ENCODE measurements around the gene CEACAM4. TPM values are rescaled to one million over a fixed set of nuclear protein-coding genes. Genes with fewer than 3 reads are reported as not detected.

Gene CEACAM4
- total and polyA plus RNA-seq, 2 donors (not counting 1 experiment from before 2014, with no cell fraction given) = not detected

GRCh38 chr19:41621226-41621625 lies 5.6 kb downstream of the CEACAM4 start:
- Histone ChIP-seq H3K27ac (ENCODE audit: insufficient read depth, low read length) (no peak overlapping the region), H4K20me1 (ENCODE audit: control insufficient read depth, extremely low read depth, insufficient read depth, low read length) (no peaks in the 10 kb centered on the region), H3K4me1 (ENCODE audit: control insufficient read depth, extremely low read depth, insufficient read depth, low read length) (no peaks in the 10 kb centered on the region), H3K36me3 (ENCODE audit: control insufficient read depth, insufficient read depth, low read length) (no peaks in the 10 kb centered on the region), H3K4me3 (replicated peaks in 1 of 4; ENCODE audit: control extremely low read depth in 1 of 4, insufficient read depth in 1 of 4, low read depth in 3 of 4, low read length in 4 of 4) (no peak overlapping the region), H3K4me2 (ENCODE audit: extremely low read depth, insufficient read depth, low read length) (no peak overlapping the region), H3K9ac (ENCODE audit: insufficient read depth, low read length) (no peak overlapping the region), H3K9me3 (ENCODE audit: control insufficient read depth, insufficient read depth, low read depth, low read length) (no peaks in the 10 kb centered on the region), H2AFZ (ENCODE audit: low read length) (no peak overlapping the region), H3K27me3 (ENCODE audit: control insufficient read depth, insufficient read depth, low read length) (no peaks in the 10 kb centered on the region), H3K79me2 (ENCODE audit: control insufficient read depth, insufficient read depth, low read length) (no peaks in the 10 kb centered on the region)
- no peak for DNase-seq (ENCODE audit: low read depth in 2 of 2)
- TF ChIP-seq CTCF (conservative IDR thresholded peaks at IDR 0.05 in 1 of 2, IDR thresholded peaks at IDR 0.05 in 1 of 2; ENCODE audit: low read depth in 1 of 2, low read length in 2 of 2) = no peak
- TF ChIP-seq EZH2 (IDR thresholded peaks at IDR 0.05; ENCODE audit: low read length, missing control alignments) = no peak

- Histone ChIP-seq H3K4me3 (replicated peaks in 1 of 4; ENCODE audit: control extremely low read depth in 1 of 4, insufficient read depth in 1 of 4, low read depth in 3 of 4, low read length in 4 of 4) (no peak overlapping the region), H3K9me3 (ENCODE audit: control insufficient read depth, insufficient read depth, low read depth, low read length) (no peaks in the 10 kb centered on the region), H3K36me3 (ENCODE audit: control insufficient read depth, insufficient read depth, low read length) (no peaks in the 10 kb centered on the region), H3K4me2 (ENCODE audit: extremely low read depth, insufficient read depth, low read length) (no peak overlapping the region), H3K4me1 (ENCODE audit: control insufficient read depth, extremely low read depth, insufficient read depth, low read length) (no peaks in the 10 kb centered on the region), H3K27me3 (ENCODE audit: control insufficient read depth, insufficient read depth, low read length) (no peaks in the 10 kb centered on the region), H3K9ac (ENCODE audit: insufficient read depth, low read length) (no peak overlapping the region), H2AFZ (ENCODE audit: low read length) (no peak overlapping the region), H4K20me1 (ENCODE audit: control insufficient read depth, extremely low read depth, insufficient read depth, low read length) (no peaks in the 10 kb centered on the region), H3K79me2 (ENCODE audit: control insufficient read depth, insufficient read depth, low read length) (no peaks in the 10 kb centered on the region), H3K27ac (ENCODE audit: insufficient read depth, low read length) (no peak overlapping the region)
- DNase-seq (ENCODE audit: low read depth in 2 of 2) = no peak
- no peak for TF ChIP-seq EZH2 (IDR thresholded peaks at IDR 0.05; ENCODE audit: low read length, missing control alignments)
Observed at GRCh38 chr19:41620171-41620570, 6.7 kb downstream of the CEACAM4 start.

- no peak for TF ChIP-seq EZH2 (IDR thresholded peaks at IDR 0.05; ENCODE audit: low read length, missing control alignments)
- TF ChIP-seq CTCF (conservative IDR thresholded peaks at IDR 0.05 in 1 of 2, IDR thresholded peaks at IDR 0.05 in 1 of 2; ENCODE audit: low read depth in 1 of 2, low read length in 2 of 2) = no peak
- no peak overlapping the region for H2AFZ ChIP-seq (ENCODE audit: low read length)
Observed at GRCh38 chr19:41619018-41619556, 7.8 kb downstream of the CEACAM4 start.

More at GRCh38 chr19:41619018-41619556, 7.8 kb downstream of the CEACAM4 start:
- Histone ChIP-seq H3K4me3 (replicated peaks in 1 of 4; ENCODE audit: control extremely low read depth in 1 of 4, insufficient read depth in 1 of 4, low read depth in 3 of 4, low read length in 4 of 4) (no peak overlapping the region), H3K79me2 (ENCODE audit: control insufficient read depth, insufficient read depth, low read length) (no peaks in the 10 kb centered on the region), H4K20me1 (ENCODE audit: control insufficient read depth, extremely low read depth, insufficient read depth, low read length) (no peaks in the 10 kb centered on the region), H3K4me2 (ENCODE audit: extremely low read depth, insufficient read depth, low read length) (no peak overlapping the region), H3K27ac (ENCODE audit: insufficient read depth, low read length) (no peak overlapping the region), H3K9me3 (ENCODE audit: control insufficient read depth, insufficient read depth, low read depth, low read length) (no peaks in the 10 kb centered on the region), H3K27me3 (ENCODE audit: control insufficient read depth, insufficient read depth, low read length) (no peaks in the 10 kb centered on the region), H3K9ac (ENCODE audit: insufficient read depth, low read length) (no peak overlapping the region), H3K4me1 (ENCODE audit: control insufficient read depth, extremely low read depth, insufficient read depth, low read length) (no peaks in the 10 kb centered on the region), H3K36me3 (ENCODE audit: control insufficient read depth, insufficient read depth, low read length) (no peaks in the 10 kb centered on the region)
- DNase-seq (ENCODE audit: low read depth in 2 of 2) = no peak
